ENCODE measurements around the gene SIGLEC11. TPM values are rescaled to one million over a fixed set of nuclear protein-coding genes. Genes with fewer than 3 reads are reported as not detected.
"Not testable (repeated sequence)": the region's sequence is repeated elsewhere in the genome, so short reads cannot be mapped to it uniquely, and the experiment has no call there.

The SIGLEC11 gene
- polyA plus RNA-seq, 4 donors, result 4.1 to 7.7 (median 5.5) TPM

- DNase-seq (ENCODE audit: low read depth in 4 of 4, low spot score in 2 of 4), result no peak
These were observed 33.3 kb downstream of the SIGLEC11 start for GRCh38 chr19:49927526-49928264.

- DNase-seq (ENCODE audit: low read depth in 4 of 4, low spot score in 2 of 4), result no peak
These were observed 34.5 kb downstream of the SIGLEC11 start for GRCh38 chr19:49926515-49926914.

GRCh38 chr19:49925486-49925885 lies 35.5 kb downstream of the SIGLEC11 start:
- DNase-seq (ENCODE audit: low read depth in 4 of 4, low spot score in 2 of 4), result no peak

GRCh38 chr19:49924881-49925210 lies 36.1 kb downstream of the SIGLEC11 start:
- DNase-seq (ENCODE audit: low read depth in 4 of 4, low spot score in 2 of 4), result not testable (repeated sequence)

GRCh38 chr19:49924004-49924880 lies 36.7 kb downstream of the SIGLEC11 start:
- no peak for DNase-seq (ENCODE audit: low read depth in 4 of 4, low spot score in 2 of 4)

- no peak for DNase-seq (ENCODE audit: low read depth in 4 of 4, low spot score in 2 of 4)
These were observed 37.6 kb downstream of the SIGLEC11 start for GRCh38 chr19:49923055-49924003.

GRCh38 chr19:49921871-49922795 lies 38.8 kb downstream of the SIGLEC11 start:
- DNase-seq (ENCODE audit: low read depth in 4 of 4, low spot score in 2 of 4), result no peak

- no peak for DNase-seq (ENCODE audit: low read depth in 4 of 4, low spot score in 2 of 4)
These were observed 40.2 kb downstream of the SIGLEC11 start for GRCh38 chr19:49920624-49921363.

- no peak for DNase-seq (ENCODE audit: low read depth in 4 of 4, low spot score in 2 of 4)
These were observed 42.9 kb downstream of the SIGLEC11 start for GRCh38 chr19:49918089-49918488.

GRCh38 chr19:49916839-49917733 lies 43.9 kb downstream of the SIGLEC11 start:
- no peak for DNase-seq (ENCODE audit: low read depth in 4 of 4, low spot score in 2 of 4)

GRCh38 chr19:49915271-49915670 lies 45.7 kb downstream of the SIGLEC11 start:
- DNase-seq (ENCODE audit: low read depth in 4 of 4, low spot score in 2 of 4), result no peak

- DNase-seq (ENCODE audit: low read depth in 4 of 4, low spot score in 2 of 4), result no peak
These were observed 47.3 kb downstream of the SIGLEC11 start for GRCh38 chr19:49913720-49914119.

- no peak for DNase-seq (ENCODE audit: low read depth in 4 of 4, low spot score in 2 of 4)
These were observed 47.8 kb downstream of the SIGLEC11 start for GRCh38 chr19:49912965-49913685.

GRCh38 chr19:49911381-49912145 lies 49.4 kb downstream of the SIGLEC11 start:
- no peak for DNase-seq (ENCODE audit: low read depth in 4 of 4, low spot score in 2 of 4)

- DNase-seq (ENCODE audit: low read depth in 4 of 4, low spot score in 2 of 4), result no peak
These were observed 50.8 kb downstream of the SIGLEC11 start for GRCh38 chr19:49910179-49910578.
